Kidney (tissue), 14 donors: ENCODE results near the gene SLC35F5. TPM values are rescaled to one million over a fixed set of nuclear protein-coding genes. Genes with fewer than 3 reads are reported as not detected.

ENCODE experiments used
- DNase-seq, 5 donors: peaks; one replicate each; pipeline ENCODE4 v3.0.0-alpha.2; 2013 to 2020
- FAIRE-seq: peaks from 2 replicates; lab custom pipeline; 2012; peaks lifted over from hg19 to GRCh38; lab: Jason Lieb, UNC
- H3K27ac ChIP-seq, 2 donors: one replicate each; pipeline ENCODE4 v1.7.0; 2013; ENCODE audit warnings: low read depth in 2 of 2, low read length in 2 of 2, inconsistent platforms in 1 of 2
- H3K27me3 ChIP-seq: one replicate; pipeline ENCODE4 v1.7.1; 2013; ENCODE audit warnings: low read length, inconsistent platforms; ENCODE audit not compliant: control insufficient read depth, insufficient read depth
- H3K36me3 ChIP-seq, 3 donors: one replicate each; pipeline versions ENCODE4 v1.7.0 to v1.7.1; 2013; ENCODE audit warnings: low read length in 3 of 3, control low read depth in 1 of 3, inconsistent platforms in 1 of 3; ENCODE audit not compliant: insufficient read depth in 3 of 3, control insufficient read depth in 2 of 3
- H3K4me1 ChIP-seq, 3 donors: one replicate each; pipeline versions ENCODE4 v1.7.0 to v1.7.1; 2013; ENCODE audit warnings: low read length in 3 of 3, inconsistent platforms in 1 of 3, low read depth in 1 of 3; ENCODE audit not compliant: control insufficient read depth in 2 of 3, insufficient read depth in 2 of 3
- H3K4me3 ChIP-seq, 3 donors: one replicate each; pipeline versions ENCODE4 v1.7.0 to v1.8.1; 2013; ENCODE audit warnings: low read length in 3 of 3, control low read depth in 1 of 3, inconsistent platforms in 1 of 3
- H3K9ac ChIP-seq, 3 donors: one replicate each; pipeline versions ENCODE4 v1.7.0 to v1.7.1; 2013; ENCODE audit warnings: low read length in 3 of 3, control low read depth in 1 of 3, inconsistent platforms in 1 of 3
- H3K9me3 ChIP-seq, 3 donors: one replicate each; pipeline versions ENCODE4 v1.7.0 to v1.7.1; 2013; ENCODE audit warnings: low read length in 3 of 3, control low read depth in 1 of 3, inconsistent platforms in 1 of 3; ENCODE audit not compliant: control insufficient read depth in 2 of 3, insufficient read depth in 1 of 3
- CTCF ChIP-seq: IDR thresholded peaks from 3 replicates; pipeline ENCODE4 v1.5.1; 2012; ENCODE audit warnings: mild to moderate bottlenecking, moderate library complexity, borderline replicate concordance; ENCODE audit not compliant: insufficient read depth; ENCODE audit errors: extremely low read depth
- intact Hi-C: fragments of 100-400 bp; cut with DNase I; formaldehyde crosslinking; loops from one replicate; pipeline ENCODE4 v1.11.1; 2022
- polyA plus RNA-seq: library from polyadenylated mRNA; stranded (reverse); fragments of 350-450 nt; fragmentation: Illumina TruSeq; extraction: RNeasy Lipid Tissue Mini Kit (QIAGEN cat#74804); gene quantifications from one replicate; pipeline ENCODE4 v1.2.3, GENCODE V29; 2014; ENCODE audit warnings: low read depth, low replicate concordance; ENCODE audit not compliant: insufficient read depth
- total RNA-seq: library from RNA; stranded (reverse); fragmentation: NEBNext Ultra II Directional; extraction: Animal tissue kit (Norgen Biotek cat#: 25700); gene quantifications from one replicate; pipeline ENCODE4 v1.2.1, GENCODE V29; 2021
- donor health status: control.
- donor health status: control.
- donor health status: control.
- donor health status: control.
- donor health status: control.
- donor health status: DM: yes; HTN: yes; CAD: no.
- donor health status: Normal renal cell carcinoma (clear cell type).

SLC35F5 gene
- total and polyA plus RNA-seq, 2 donors from 2014 or later: 49.9 to 198 TPM

- DNase-seq (no peak), FAIRE-seq (no peak)
- no peak for TF ChIP-seq CTCF
- Histone ChIP-seq H3K36me3 (peaks cover 5 to 22% (median 9%) of the 10 kb centered on the region in 3 donors), H3K9ac (no peak overlapping the region), H3K4me1 (peaks cover 0 to 4% (median 0%) of the 10 kb centered on the region in 3 donors), H3K4me3 (no peak overlapping the region), H3K9me3 (no peaks in the 10 kb centered on the region), H3K27ac (no peak overlapping the region), H3K27me3 (no peaks in the 10 kb centered on the region)
- intact Hi-C loops: no loop called here
These were observed 40.2 kb downstream of the SLC35F5 start for GRCh38 chr2:113716291-113716690.

GRCh38 chr2:113712941-113713340 is 43.5 kb downstream of the SLC35F5 start:
- intact Hi-C loops: no loop called here
- Histone ChIP-seq H3K4me3 (no peak overlapping the region), H3K4me1 (peaks cover 0 to 8% (median 3%) of the 10 kb centered on the region in 3 donors), H3K27me3 (no peaks in the 10 kb centered on the region), H3K9ac (no peak overlapping the region), H3K9me3 (no peaks in the 10 kb centered on the region), H3K27ac (peak overlapping the region in 1 of 2 donors; percentile 0), H3K36me3 (peaks cover 5 to 19% (median 9%) of the 10 kb centered on the region in 3 donors)
- FAIRE-seq (no peak), DNase-seq (no peak)
- no peak for TF ChIP-seq CTCF

- TF ChIP-seq CTCF: no peak
- Histone ChIP-seq H3K9ac (no peak overlapping the region), H3K4me3 (no peak overlapping the region), H3K27ac (peak overlapping the region in 1 of 2 donors; percentile 35), H3K4me1 (peaks cover 0 to 8% (median 3%) of the 10 kb centered on the region in 3 donors), H3K27me3 (no peaks in the 10 kb centered on the region), H3K36me3 (peaks cover 5 to 13% (median 9%) of the 10 kb centered on the region in 3 donors), H3K9me3 (no peaks in the 10 kb centered on the region)
- intact Hi-C loops: no loop called here
- peak in 3 of 5 donors; percentile 43 to 90 (median 87) for DNase-seq
- peak; percentile 98 for FAIRE-seq
These were observed 44.6 kb downstream of the SLC35F5 start for GRCh38 chr2:113711851-113712250.

- H3K36me3 ChIP-seq: peaks cover 3 to 7% (median 6%) of the 10 kb centered on the region in 3 donors
- DNase-seq (no peak), FAIRE-seq (no peak)
- H3K27me3 ChIP-seq: no peaks in the 10 kb centered on the region
- no peak overlapping the region for H3K9ac ChIP-seq
- no peak overlapping the region for H3K4me3 ChIP-seq
- H3K27ac ChIP-seq: no peak overlapping the region
- no peak for TF ChIP-seq CTCF
- H3K9me3 ChIP-seq: no peaks in the 10 kb centered on the region
- H3K4me1 ChIP-seq: peaks cover 0 to 12% (median 9%) of the 10 kb centered on the region in 3 donors
- intact Hi-C loops: no loop called here
These were observed 47.4 kb downstream of the SLC35F5 start for GRCh38 chr2:113709022-113709421.
